Measurements from ENCODE around the gene RB1. TPM values are rescaled to one million over a fixed set of nuclear protein-coding genes. Genes with fewer than 3 reads are reported as not detected.

Gene RB1
- total and polyA plus RNA-seq, 12 donors: 10.4 to 78.0 (median 45.7) TPM

GRCh38 chr13:48369988-48370387 lies 66.4 kb downstream of the RB1 start:
- DNase-seq: no peak
- Histone ChIP-seq H3K4me3 (no peak overlapping the region), H3K4me1 (replicated peaks in 1 of 2) (no peaks in the 10 kb centered on the region), H3K27me3 (no peaks in the 10 kb centered on the region), H3K36me3 (replicated peaks in 1 of 2) (peaks cover 0 to 5% of the 10 kb centered on the region in 2 donors), H3K27ac (no peak overlapping the region), H3K9me3 (replicated peaks in 1 of 3) (no peaks in the 10 kb centered on the region)
- no peak for TF ChIP-seq POLR2A (IDR thresholded peaks at IDR 0.05)
- TF ChIP-seq CTCF (IDR thresholded peaks at IDR 0.05): no peak
- 75 to 100% (median 78%) methylated on average over 1 of the region's 1 CpG for WGBS, 4 donors
- intact Hi-C loops (cut with DNase I): no loop called here

DNA sequence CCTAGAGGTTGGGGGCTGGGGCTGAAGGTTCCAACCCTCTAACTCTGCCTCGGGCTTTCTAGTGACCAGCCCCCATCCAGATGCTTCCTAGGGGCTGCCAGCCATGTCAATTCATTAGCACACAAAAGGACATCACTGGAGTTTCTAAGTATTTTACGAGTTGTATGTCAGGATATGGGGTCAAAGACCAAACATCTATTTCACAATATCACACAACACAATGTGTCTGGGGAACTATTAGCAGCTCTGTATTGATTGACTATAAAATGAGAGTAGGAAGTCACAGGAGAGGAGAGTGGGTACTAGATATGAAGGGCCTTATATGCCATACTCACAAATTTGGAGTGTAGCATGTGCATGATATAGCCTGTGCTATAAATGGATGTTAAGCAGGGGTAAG lies 67.3 kb downstream of the RB1 start:
- TF ChIP-seq POLR2A (IDR thresholded peaks at IDR 0.05): no peak
- Histone ChIP-seq H3K27ac (no peak overlapping the region), H3K4me3 (no peak overlapping the region), H3K9me3 (replicated peaks in 1 of 3) (no peaks in the 10 kb centered on the region), H3K27me3 (no peaks in the 10 kb centered on the region), H3K36me3 (replicated peaks in 1 of 2) (peaks cover 0 to 5% of the 10 kb centered on the region in 2 donors), H3K4me1 (replicated peaks in 1 of 2) (no peaks in the 10 kb centered on the region)
- DNase-seq: no peak
- 71 to 89% (median 83%) methylated on average over 2 of the region's 2 CpGs for WGBS, 4 donors
- intact Hi-C loops (cut with DNase I): no loop called here

- H3K27me3 ChIP-seq: no peaks in the 10 kb centered on the region
- no peaks in the 10 kb centered on the region for H3K36me3 ChIP-seq (replicated peaks in 1 of 2)
- H3K4me1 ChIP-seq (replicated peaks in 1 of 2): no peaks in the 10 kb centered on the region
- H3K4me3 ChIP-seq: no peak overlapping the region
- no peak for DNase-seq
- H3K27ac ChIP-seq: no peak overlapping the region
- intact Hi-C loops (cut with DNase I): no loop called here
- no peaks in the 10 kb centered on the region for H3K9me3 ChIP-seq (replicated peaks in 1 of 3)
- 80 to 92% (median 82%) methylated on average over 2 of the region's 2 CpGs for WGBS, 4 donors
- TF ChIP-seq CTCF (IDR thresholded peaks at IDR 0.05): no peak
- TF ChIP-seq POLR2A (IDR thresholded peaks at IDR 0.05): no peak
Measured at GRCh38 chr13:48377857-48378256, 74.3 kb downstream of the RB1 start.

DNA sequence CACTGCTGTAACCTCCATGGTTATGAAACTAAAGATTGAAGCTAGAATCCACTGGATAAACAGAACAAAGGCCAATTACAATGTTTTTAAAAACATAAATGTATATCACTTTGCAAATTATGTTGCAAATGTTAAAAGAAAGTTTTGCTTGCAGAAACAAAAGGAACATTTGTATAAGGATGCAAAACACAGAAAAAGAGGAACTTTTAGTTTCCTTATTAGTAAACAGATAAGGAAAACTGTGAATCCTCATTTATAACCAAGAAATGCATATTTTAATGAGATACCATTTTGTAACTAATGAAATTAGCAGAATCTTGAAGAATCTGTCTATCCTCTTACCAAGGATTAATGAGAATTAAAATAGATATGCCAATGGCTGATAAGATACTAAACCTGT lies 77.0 kb downstream of the RB1 start:
- TF ChIP-seq POLR2A (IDR thresholded peaks at IDR 0.05) (no peak), CTCF (IDR thresholded peaks at IDR 0.05) (no peak)
- no peak for DNase-seq
- no peak overlapping the region for H3K27ac ChIP-seq
- intact Hi-C loops (cut with DNase I): no loop called here
- H3K4me3 ChIP-seq: no peak overlapping the region
- no peaks in the 10 kb centered on the region for H3K4me1 ChIP-seq (replicated peaks in 1 of 2)
- H3K27me3 ChIP-seq: no peaks in the 10 kb centered on the region
- no peaks in the 10 kb centered on the region for H3K36me3 ChIP-seq (replicated peaks in 1 of 2)
- H3K9me3 ChIP-seq (replicated peaks in 1 of 3): no peaks in the 10 kb centered on the region

DNA sequence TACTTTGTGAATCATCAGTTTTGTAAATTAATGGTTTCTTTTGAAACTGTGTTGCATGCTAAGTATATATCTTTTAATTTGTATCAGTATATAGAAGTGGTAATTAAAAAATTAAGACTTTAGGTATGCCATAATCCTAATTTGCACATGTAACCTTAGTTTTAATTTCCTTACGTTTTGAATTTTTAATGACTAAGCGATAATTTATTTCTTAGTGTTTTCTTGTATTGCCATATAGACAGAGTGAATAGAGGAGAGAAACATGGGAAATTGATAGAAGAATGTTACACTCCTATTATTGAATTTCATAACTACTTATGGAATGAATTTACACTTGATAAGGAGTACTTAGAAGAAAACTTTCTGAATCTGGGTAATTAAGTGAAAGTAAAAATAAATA lies 79.8 kb downstream of the RB1 start:
- Histone ChIP-seq H3K4me1 (replicated peaks in 1 of 2) (no peaks in the 10 kb centered on the region), H3K27ac (no peak overlapping the region), H3K27me3 (no peaks in the 10 kb centered on the region), H3K36me3 (replicated peaks in 1 of 2) (no peaks in the 10 kb centered on the region), H3K9me3 (replicated peaks in 1 of 3) (no peaks in the 10 kb centered on the region), H3K4me3 (no peak overlapping the region)
- intact Hi-C loops (cut with DNase I): no loop called here
- no peak for DNase-seq
- 93 to 98% (median 96%) methylated on average over 2 of the region's 2 CpGs for WGBS, 4 donors
- TF ChIP-seq CTCF (IDR thresholded peaks at IDR 0.05) (no peak), POLR2A (IDR thresholded peaks at IDR 0.05) (no peak)
